UCSD-AML1 (cell line): ENCODE measurements around the gene LRRC4.

ENCODE experiments used
- DNase-seq: peaks from one replicate; lab custom pipeline; 2025; ENCODE audit not compliant: unreplicated experiment; lab: John Stamatoyannopoulos, UW

The LRRC4 gene

DNA sequence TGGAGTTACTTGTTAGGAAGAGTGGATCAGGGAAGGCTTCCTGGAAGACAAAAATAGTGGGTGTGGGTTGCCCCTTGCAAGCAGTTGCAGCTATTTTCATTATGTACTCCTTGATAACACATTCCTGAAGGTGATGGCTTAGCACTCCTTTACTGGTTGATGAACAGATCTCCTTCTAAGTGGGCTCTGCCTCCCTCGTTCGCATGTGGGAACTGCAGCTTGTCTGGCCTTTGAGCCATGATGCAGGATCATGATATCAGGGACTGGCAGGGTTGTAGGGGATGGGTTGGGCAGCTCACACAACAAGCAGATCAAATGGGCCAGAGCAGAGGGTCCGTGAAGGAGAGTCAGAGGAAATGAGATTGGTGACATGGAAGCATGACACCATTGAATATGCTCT is 28.8 kb upstream of the LRRC4 start:
- no peak for DNase-seq

DNA sequence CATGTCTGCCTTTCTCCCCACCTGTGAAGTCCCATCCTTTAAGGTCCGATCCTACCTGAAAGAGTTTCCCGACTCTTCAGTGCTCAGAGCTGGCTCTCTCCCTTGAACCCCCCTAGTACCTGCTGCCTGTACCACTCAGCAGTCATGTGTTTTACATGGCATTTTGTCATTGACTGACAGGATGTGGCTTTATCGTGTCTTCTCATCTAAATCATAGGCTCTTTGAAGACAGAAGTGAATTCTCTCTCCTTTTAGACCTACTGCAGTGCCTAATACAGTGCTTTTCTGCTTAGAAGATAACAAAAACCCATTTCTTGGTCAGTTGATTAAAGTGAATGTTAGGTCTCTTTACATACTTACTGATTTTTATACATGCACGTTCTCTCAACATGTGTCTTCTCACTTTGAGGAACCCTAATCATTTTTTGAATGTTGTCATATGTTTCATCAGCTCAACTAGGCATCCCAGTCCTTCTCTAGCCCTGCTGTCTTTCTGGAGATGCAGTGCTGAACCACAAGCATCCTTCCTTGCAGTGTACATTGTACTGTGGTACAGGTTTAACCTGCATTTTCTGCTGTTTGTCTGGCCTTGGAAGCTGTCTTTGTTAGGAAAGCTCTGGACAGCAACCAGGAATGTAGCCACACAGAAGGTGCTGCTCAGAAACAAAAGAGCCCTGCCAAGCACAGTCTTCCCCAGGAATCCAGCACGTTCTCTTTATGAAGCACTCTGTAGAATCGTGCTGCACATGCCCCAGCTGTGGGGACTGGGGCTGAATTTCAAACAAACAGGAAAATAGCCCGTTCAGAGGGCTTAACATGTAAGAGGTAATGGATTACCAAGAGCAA is 28.1 kb upstream of the LRRC4 start:
- DNase-seq: no peak

DNA sequence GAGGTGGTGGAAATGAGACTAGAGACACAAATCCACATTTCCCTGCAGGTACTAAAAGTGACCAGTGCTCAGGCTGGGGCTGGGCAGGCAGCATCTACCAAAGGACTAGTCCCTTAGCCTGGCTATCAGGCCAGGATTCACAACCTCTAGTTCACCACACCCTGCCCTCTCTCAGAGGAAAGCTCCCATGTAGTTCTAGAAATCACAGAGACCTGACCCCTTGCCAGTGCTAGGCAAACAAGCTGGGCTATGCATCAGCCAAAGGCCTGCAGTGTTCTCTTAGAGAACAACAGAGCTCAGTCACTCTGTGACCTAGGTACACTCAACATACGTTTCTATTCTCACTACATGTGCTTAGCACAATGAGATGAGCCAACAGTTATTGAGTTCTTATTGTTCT is 26.7 kb upstream of the LRRC4 start:
- no peak for DNase-seq

DNA sequence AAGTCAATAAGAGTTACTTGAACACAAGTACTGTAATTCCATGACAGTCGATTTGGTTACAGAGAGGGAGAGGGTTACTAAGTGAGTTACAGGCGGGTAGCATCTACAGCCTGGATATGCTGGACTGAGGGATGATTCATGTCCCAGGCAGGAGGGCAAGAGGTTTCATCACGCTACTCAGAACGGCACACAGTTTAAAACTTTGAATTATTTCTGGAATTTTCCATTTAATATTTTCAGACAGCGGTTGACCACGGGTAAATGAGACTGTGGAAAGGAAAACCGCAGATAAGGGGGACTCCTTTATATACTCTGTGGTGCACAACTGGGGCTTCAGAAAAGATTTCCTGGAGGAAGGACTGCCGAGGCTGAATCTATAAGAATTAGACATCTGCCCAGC is 25.7 kb upstream of the LRRC4 start:
- DNase-seq: no peak

DNA sequence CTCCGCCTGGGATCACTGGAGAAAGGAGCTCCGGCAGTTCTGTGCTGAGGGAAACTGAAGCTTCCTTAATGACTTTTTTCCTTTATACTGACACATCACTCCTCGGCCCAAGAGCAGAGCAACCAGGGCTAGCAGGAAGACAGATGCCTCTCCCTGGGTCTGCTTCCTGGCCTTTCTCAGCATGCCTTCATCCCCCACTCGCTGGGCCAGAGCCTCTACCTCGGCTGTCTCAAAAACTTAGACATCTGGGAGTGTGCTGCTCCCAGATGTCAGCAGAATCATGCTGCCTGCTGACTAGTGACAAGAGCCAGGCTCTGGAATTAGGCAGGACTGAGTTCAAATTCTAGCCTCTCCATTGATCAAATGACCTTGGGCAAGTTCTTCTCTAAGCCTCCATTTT is 24.4 kb upstream of the LRRC4 start:
- DNase-seq: no peak

DNA sequence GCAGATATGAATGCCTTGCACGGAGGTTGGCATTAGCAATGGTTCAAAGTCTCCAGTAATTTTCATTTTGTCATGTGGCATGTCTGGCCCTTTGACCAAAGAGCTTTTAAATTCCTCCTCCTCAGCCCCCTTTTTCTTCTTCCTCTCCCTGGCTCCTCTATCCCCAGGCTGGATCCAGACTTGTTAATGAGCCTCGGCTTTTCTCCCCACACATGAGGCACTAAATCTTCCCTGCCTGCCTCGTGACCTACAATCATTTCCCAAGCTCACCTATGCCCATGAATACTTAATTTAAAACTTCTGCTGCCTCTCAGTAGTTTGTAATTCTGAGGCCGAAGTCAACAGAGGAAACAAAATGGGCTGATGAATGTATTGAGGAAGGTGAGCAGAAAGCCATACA is 23.3 kb upstream of the LRRC4 start:
- no peak for DNase-seq

DNA sequence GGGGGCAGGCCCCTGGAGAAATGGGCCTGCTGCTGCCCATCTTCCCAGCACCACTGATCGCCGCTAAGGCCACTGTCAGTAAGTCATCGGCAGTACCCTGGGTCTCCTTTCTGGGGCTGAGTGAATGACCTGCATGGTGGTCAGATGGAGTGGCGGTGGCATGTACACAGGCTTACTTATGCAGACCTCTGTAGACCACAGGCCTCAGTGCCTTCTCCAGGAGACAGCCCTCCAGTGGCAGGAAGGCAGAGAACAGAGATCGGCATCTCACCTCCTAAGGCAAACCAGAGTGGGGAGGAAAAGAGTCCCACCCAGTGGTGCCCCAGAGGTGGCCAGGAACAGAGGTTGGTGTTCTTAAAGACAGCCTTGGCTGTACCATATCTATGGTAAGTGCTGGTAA is 22.8 kb upstream of the LRRC4 start:
- DNase-seq: no peak

DNA sequence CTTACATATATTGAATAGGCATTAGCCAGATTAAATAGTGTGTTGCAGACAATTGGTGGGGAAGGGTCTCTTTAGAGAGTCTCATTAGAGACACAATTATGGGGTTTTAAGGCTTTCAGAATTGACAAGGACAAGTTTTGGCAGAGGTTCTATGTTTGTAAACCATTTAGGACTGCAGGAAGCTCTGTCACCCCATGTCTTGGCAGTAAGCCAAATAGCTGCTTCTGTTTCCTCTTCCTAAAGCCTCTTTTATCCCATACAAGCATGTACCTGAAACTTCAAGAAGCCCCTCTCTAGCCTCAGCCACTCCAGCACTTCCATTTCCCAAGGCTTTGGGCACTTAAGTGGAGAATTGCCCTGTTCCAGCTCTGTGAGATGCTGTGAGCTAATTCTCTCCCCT is 21.8 kb upstream of the LRRC4 start:
- no peak for DNase-seq

DNA sequence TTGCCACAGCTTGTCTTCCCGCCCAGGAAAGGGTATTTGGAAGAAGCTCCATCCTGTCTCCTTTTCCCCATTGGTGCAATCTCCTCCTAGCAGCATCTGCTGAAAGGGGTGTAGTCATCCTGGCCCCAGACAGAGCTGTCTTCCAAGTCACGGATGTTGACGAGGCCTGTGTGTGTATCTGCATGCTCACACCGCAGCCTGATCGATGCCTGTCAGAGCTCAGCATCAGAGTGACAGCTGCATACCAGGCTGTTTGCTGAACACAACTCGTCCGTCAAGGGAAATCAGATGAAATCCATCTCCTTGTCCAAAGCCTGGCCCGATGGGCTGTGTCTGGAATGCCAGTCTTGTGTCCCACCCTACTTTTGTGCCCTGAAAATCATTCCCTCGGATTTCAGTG is 21.2 kb upstream of the LRRC4 start:
- DNase-seq: no peak

DNA sequence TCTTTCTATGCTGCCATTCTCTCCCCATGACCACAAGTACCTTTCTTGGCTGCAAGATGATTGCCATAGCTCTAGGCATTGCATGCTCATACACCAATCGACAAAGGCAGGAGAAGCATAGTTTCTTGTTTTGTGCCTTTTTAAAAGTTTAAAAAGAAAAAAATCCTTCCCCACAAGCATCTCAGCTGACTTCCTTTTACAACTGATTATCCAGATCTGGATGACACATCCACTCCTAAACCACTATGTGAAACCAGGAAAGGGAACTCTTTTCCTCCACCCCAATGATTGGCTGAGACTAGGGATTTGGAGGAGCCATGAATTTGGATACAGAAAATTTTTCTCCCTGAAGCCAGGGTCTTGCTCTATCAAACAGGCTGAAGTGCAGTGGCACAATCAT is 14.5 kb upstream of the LRRC4 start:
- no peak for DNase-seq

DNA sequence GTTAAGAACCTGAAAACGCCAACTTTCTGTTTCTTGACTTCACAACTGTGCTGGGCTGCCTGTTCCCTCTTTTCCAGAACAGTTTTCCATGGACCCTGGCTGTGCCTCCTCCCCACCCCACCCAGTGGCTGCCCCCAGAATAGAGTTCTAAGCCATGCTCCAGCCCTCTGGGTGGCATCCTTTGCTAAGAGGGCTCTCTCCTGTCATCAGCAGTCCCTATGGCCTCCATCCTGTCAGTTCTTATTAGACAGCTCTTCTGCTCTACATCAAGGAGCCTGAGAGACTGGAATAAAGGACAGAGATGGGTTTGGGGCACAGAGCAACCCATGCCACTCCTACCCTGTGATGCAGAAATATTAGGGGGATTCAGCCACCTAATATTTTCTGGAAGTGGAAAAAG is 13.9 kb upstream of the LRRC4 start:
- DNase-seq: no peak

DNA sequence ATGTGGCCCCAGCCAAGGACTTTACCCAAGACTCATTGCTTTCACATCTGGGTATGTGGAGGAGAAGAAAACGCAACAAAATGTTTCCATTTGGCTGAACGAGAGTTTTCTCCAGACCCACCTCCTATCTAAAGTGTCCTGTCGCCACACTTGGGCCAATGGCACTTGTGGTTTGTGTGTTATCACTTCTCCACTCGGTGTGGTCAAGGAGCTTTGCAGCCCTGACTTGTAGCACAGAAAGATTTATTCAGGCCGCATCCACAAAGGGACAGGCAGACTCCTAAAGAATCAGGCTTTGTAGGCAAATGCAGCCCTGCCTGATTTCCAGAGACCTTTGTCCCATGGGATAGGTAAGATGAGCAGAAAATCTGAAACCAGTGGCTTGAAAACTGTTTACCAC is 12.8 kb upstream of the LRRC4 start:
- DNase-seq: no peak

DNA sequence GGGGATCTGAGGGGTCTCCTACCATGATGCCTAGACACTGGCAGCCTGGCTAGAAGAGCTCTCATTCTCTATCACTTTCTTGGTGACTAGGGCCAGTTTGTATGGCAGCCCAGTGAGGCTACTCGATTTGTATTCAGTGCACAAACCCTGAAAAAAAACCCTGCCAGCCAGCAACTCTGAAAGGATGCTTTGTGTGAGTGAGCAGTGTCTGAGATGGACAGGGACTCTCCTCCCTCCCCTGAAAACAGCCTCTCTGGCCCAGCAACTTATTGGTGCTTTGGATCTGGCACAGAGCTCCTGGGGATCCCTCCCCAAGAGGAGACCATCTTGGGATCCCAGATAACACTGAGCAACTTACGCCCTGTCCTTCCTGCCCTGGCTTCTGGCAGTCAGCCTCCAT is 10.8 kb upstream of the LRRC4 start:
- no peak for DNase-seq

DNA sequence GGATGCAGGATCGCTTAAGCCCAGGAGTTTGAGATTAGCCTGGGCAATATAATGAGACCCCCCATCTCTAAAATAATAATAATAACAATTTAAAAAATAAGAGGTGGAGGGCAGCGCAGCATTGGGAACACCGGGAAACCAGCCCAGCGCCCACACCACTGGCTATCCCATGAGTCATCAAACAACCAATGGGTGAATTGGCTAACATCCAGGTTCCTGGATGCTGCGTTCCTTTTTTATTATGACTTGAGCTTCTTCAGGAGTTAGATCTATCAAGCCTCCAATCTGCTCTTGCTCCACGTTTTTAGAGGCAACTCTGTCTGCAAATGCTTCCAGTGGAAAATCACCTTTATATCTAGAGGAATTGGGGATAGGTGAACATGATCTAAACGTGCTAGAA is 10.0 kb upstream of the LRRC4 start:
- no peak for DNase-seq

DNA sequence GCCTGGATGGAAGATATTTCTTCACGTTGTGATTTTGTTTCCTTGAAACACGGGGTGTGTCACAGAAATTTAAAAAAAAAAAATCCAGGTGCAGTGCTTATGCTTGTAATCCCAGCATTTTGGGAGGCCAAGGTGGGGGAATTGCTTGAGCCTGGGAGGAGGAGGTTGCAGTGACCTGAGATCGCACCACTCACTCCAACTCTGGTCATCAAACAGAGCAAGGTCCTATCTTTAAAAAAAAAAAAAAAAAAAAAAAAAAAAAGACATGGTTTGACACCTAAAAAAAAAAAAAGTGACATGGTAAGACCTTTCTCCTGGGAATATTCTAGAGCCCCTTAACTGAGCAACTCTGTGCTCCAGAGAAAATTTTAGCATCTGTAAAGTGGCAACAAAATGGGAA is 9.0 kb upstream of the LRRC4 start:
- DNase-seq: no peak

DNA sequence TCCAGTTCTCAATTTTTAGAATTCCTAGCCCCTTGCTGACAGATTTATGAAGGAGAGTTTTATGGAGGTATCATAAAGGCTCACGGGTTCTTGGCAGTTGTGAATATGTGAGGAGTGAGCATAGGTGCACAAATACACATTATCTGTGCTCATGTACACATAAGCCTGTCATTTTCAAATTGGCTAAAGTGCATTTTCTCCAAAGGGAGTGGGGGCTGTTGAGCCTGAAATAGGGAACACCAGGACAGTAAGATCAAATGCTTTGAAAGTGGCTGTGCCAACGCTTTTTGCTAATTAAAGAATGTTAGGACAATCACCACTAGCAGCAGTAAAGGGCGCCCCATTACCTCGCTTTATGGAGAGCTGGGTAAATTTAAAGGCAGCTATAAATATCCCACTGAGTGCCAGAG is 8.3 kb upstream of the LRRC4 start:
- no peak for DNase-seq

DNA sequence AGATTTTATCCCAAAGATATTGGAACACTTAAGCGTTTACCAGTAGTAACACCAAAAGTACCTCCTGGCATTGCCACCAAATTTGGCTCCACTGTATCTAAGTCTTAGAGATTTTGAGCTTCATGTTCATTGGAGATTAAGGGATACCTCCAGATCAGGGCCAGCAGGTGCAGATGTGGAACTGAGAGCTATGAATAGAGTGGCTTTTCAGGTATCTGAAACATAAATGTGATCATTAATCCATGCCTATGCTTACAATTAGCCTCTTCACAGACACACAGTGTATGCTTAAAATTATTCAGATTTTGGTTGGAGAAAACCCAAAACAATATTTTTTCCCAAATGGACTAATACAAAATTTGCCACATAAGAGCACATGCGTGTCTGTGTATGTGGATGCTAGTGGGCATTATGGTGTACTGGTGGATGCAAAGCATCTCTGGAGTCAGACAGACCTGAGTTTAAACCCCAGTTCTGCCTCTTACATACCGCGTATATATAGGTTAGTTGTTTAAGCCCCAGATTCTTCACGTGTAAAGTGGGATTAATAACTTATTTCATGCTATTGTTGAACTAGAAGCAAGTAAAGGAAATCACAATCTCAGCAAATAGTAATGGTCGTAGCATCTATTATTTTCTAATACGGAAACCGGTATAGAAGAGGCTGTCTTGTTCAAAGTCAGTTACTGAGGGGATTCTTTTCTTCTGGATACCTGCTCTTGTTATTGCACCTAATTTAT is 6.8 kb upstream of the LRRC4 start:
- DNase-seq: no peak

DNA sequence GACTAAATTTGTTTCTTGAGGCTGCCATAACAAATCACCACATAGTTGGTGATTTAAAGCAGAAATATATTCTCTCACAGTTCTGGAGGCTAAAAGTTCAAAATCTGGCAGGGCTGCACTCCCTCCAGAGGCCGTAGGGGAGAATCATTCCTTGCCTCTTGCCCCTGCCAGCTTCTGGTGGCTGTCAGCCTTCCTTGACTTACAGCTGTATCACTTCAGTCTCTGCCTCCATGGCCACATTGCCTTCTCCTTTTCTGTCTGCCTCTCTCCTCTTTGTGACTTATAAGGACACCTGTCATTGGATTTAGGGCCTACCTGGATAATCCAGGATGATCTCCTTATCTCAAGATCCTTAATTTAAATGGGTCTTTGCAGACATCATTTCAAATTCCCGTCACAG is 5.8 kb upstream of the LRRC4 start:
- DNase-seq: no peak

DNA sequence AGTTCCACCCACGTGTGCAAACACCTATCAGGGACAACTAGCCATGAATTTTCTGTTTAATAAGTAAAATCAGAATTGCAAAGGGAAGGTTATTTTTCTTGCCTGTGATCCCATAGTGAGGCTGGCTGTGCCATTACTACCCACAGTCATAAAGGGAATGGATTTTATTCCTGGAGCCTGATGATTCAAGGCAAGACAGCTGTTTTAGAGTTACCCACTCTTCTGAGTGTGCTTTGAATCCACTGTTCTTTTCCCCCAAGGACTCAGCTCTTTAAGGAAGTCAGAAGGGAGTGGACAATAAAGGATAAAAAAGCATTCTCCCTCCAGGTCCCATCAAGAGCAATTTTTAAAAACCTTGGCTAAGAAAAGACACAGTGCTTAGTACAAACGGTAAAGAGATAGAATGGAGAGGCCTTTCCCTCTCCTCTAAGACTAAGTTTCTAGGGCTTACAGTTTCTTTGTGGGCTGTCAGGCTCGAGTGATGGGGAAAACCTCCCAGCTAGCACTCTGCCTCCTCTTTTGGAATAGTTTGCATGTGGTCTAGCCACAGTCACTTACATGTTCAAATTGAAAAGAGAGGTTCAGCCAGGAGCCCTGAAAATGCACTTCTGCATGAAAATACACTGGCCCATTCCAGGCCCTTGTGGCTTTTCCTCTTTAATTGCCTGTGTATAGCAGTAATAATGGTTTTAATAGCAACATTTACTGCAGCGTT is 5.1 kb upstream of the LRRC4 start:
- DNase-seq: no peak

DNA sequence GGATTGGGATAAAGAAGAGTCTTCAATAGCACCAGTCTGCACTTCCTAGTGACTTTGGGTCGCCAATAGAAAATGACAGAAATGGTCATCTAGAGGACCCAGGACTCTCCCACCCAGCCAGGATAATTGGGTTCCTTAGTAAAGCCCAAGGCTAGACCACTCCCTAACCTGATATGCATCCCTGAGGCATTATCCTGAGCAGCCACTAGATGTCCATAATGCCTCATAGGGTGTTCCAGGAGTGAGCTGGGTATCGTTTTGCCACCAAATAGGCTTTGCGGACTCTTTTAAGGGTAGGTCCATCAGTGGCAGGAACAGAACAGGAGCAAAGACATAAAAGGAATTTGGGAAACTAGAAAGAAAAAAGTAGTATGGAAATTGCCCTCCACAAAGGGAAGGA is 4.5 kb upstream of the LRRC4 start:
- DNase-seq: no peak

DNA sequence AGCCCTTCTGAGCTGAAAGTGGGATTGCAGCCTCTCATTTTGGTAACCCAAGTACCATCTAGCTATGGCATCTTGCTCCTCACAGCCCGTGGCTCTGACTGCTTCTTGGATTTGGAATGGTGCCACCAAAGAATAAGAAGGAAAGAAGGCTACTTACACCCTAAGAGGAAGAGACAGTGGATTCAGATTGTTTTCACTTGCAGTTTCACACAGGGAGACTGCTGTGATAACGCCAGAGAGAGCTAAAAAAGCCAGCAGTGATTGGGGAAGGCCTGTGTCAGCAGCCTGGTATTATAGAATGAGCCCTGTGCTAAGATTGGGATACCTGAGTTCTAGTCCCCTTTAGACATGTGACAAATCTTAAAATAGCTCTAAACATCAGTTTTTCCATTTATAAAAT is 3.6 kb upstream of the LRRC4 start:
- DNase-seq: no peak

DNA sequence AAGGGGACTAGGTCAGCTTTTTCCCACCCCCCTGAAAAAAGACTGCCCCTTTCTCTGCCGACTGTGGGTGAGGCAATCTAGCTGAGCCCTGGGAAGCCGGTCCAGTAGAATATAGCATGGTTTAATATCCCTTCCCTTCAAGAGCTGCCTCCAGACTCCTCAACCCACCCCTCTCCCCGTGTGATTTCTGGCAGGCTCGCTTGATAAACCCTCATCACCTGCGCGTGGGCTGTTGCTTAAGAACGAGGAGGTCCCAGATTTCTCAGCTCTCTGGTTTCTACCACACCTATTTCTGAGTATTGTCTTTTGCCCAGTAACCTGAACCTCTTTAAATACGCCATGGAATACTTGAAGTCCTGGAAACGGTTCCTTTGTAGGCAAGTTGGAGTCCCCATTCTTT is 2.0 kb upstream of the LRRC4 start:
- DNase-seq: no peak
